Inflammatory macrophage treated with lipopolysaccharide for 4 hours (primary cell): ENCODE results near the gene MICAL2.

Experiments used
- DNase-seq: peaks from one replicate; pipeline ENCODE4 v3.0.0-alpha.2; 2020

Gene MICAL2

DNA sequence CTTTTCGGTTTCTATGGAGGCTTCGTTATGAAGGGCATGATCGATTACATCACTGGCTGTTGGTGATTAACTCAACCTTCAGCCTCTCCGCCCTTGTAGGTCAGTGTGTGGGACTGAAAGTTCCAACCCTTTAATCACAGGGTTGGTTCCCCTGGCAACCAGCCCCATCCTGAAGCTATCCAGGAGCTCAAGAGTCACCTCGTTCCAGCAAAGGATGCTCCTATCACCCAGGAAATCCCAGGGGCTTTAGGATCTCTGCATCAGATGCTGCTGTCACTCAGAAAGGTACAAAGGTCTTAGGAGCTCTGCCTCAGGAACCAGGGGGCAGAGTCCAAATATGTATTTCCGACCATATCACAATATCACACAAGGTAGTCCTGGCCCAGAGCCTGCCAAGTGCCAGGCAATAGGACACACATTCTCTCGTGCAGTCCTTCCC lies 143.5 kb downstream of the MICAL2 start:
- DNase-seq = no peak

DNA sequence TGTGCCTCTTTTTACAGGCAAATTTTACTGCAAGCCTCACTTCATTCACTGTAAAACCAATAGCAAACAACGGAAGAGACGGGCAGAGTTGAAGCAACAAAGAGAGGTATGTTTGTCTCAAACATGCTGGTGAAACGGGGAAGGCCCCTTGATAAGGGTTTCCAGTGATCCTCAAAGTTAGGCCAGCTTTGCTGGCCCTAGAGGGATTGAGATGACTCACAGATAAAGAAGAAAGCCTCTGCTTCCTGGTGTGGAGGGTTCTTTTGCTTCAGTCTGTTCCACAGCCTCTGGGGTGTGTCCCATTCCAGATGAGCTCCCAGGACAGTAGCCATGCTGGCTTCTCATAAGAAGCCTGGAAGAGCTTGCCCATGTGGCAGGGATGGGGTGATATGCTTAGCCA lies 148.1 kb downstream of the MICAL2 start:
- DNase-seq = no peak

- no peak for DNase-seq
Observed at GRCh38 chr11:12259956-12260355, 149.6 kb downstream of the MICAL2 start.

DNA sequence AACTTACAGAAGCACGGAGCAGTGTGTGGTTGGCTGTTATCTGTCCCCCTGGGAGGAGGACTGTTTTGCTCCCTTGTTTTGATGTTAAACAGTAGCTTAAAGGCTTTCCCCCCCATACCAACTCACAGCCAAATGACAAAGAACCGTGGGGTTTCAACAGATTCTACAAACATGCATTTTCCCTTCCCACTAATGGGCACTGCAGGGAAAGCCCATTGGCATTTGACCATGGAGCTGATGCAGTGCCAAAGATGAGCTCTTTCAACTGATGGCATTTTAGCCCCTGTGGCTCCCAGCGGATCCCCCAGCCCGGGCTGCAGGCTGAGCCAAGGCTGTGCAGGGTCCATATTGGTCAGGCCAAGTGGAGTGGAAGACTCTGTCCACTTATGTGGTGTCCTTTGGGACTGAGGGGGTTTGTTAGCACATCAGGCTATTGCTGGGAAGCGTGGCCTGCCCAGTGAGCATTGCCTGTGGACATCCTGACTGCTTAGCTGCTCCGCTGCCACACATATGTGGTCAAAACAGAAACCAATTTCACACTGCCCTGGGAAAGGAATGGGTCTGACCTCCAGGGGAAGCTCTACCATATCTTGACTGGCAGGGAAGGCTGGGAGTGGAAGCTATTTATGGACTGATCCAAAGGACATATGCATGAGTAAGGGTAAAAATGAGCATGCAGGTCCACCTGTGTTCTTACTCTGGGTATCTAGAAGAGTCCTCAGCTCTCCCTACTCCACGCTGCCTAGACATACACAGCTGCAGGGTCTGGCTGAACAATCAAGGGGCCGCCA lies 150.5 kb downstream of the MICAL2 start:
- no peak for DNase-seq

GRCh38 chr11:12261551-12261950 lies 151.2 kb downstream of the MICAL2 start:
- no peak for DNase-seq

DNA sequence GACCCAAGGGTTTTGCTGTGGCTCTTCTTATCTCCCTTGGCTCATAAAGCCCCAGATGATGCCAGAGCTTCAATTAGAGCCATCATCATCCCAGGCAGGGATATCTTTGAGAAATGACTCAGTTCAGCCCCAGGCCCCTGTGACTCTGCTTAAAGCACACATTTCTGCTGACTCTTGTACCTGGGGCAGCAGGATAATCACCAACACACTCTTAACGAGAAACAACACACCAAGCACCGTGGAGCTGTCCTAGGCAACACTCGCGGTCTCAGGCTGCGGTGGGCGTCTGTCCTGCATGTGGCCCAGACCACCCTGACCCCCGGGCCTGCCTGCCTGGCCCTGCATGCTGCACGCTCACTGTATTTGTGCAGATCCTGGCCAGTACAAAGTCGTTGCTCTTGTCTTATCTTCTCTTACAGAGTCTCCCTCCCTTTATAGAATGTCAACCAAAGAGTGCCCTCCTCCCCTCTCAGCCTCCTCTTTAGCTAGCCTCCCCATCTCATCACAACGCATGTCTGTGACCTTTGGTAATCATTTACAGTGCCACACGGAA lies 152.8 kb downstream of the MICAL2 start:
- DNase-seq = no peak

GRCh38 chr11:12264361-12264760 lies 154.0 kb downstream of the MICAL2 start:
- DNase-seq = no peak

DNA sequence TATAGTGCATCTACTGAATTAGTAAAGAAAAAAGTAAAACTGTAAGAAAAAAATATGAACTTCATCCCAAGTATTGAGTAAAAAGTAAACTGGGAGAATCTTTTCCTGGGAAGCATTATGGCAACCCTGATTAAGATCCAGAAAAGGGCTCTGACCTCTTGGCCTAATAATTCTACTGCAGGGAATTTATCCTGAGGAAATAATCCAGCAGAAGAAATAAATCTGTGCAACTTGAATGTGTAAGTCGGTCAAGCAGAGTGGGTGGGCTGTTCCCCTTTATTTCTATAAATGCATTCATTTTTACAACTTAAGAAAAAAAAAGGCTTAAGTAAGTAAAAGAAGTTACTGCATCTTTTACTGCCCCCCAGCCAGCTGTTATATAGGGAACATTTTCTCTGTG lies 155.7 kb downstream of the MICAL2 start:
- no peak for DNase-seq

DNA sequence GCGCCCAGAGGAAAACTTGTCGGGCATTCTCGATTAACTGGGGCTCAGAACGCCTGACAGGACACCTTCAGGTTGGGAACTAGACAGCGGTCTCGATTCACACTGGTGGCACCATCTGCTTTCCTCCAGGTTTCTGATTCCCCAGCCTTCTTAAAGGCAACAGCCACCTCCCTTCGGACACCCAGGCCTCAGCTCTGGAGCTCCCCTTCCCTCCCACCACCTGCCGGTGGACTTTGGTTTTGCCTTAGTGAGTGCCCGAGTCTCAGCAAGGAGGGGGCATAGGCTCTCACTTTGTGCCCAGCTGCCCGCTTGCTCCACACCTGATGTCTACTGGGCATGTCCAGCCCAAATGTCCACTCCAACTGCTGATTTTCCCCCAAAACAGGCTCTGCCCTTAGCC lies 156.6 kb downstream of the MICAL2 start:
- no peak for DNase-seq

GRCh38 chr11:12267921-12268320 lies 157.5 kb downstream of the MICAL2 start:
- DNase-seq = no peak

DNA sequence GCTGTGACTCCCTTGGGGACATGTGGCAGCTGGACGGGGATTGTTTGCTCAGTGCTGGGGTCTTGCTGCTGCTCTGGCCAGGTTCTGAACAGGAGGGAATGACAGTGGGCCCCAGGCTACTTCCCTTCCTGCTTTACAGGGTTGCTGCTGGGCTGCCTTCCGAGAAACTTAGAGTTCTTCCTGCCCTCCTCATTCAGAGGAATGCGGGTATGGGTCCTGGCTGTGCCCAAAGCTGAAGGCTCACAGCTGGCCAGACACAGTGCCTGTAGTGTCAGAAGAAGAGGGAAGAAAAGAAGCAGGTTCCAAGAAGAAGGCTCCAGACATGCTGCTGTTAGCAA lies 158.7 kb downstream of the MICAL2 start:
- no peak for DNase-seq

GRCh38 chr11:12269446-12270214 lies 159.2 kb downstream of the MICAL2 start:
- DNase-seq = no peak

DNA sequence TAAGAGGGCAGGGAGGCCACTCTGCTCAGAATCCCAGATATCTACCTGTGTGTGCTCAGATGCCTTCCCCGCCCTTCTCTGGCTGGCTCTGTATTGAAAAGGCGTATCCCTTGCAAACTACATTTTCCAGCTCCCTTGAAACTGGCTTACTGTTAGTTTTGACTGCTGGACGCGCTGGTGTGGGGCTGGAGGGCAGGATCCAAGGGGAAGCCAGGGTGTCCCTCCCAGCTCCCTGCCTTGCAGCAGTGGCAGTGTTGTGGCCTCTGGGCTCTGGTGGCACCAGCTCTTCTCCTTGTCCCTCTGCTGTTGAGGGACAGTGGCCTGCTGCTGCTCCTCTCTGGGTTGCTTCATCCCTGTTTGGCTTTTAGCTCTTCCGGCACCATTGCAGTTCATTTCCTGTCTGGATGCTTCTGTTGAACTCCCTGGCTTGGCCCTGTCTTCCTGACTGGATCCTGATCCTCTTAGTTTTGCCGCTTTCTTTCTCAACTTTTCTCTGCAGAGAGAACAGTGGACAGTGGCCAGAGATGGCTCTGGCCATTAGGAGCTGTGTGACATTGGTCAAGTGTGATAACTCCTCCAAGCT lies 159.9 kb downstream of the MICAL2 start:
- DNase-seq = no peak

- no peak for DNase-seq
Observed at GRCh38 chr11:12270817-12271216, 160.4 kb downstream of the MICAL2 start.

DNA sequence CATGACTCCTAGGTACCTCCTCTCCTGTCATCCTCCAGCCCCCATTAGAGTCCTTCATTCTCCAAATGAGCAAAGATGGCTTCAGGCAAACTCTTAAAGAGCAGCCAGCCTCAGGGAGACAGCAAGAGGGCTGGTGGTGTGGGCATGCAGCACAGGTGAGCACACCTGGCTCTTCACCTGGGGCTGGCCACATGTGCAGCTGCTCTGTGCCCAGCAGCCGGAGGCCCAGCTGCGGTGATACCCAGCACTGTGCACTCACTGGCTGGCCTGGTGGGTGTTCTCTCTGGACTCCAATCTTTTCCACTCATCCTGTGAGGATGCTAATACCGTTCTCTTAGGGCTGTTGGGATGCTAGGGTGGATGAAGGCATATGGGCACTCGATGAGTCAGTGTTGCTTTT lies 160.9 kb downstream of the MICAL2 start:
- DNase-seq = no peak

GRCh38 chr11:12271826-12272366 lies 161.5 kb downstream of the MICAL2 start:
- DNase-seq = no peak

- no peak for DNase-seq
Observed at GRCh38 chr11:12272821-12273617, 162.6 kb downstream of the MICAL2 start.

- DNase-seq = no peak
Observed at GRCh38 chr11:12273618-12273995, 163.2 kb downstream of the MICAL2 start.

DNA sequence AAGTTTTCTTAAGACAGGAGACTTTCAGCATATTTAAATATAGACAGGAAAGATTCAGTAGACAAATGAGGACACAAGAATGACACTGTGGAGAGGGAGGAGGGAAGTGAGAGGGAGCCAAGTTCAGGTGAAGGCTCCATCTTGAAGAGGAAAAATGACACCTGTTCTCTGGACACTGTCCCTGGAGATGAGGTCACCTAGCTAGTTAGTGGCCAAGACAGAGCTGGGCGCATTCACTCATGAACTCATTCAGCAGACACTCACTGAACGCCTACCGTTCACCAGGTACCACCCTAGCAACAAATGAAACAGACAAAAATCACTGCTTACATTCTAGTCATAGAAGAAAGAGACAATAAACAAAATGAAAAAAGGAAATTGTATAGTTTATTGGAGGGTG lies 163.7 kb downstream of the MICAL2 start:
- DNase-seq = no peak

- DNase-seq = no peak
Observed at GRCh38 chr11:12274558-12275197, 164.3 kb downstream of the MICAL2 start.

DNA sequence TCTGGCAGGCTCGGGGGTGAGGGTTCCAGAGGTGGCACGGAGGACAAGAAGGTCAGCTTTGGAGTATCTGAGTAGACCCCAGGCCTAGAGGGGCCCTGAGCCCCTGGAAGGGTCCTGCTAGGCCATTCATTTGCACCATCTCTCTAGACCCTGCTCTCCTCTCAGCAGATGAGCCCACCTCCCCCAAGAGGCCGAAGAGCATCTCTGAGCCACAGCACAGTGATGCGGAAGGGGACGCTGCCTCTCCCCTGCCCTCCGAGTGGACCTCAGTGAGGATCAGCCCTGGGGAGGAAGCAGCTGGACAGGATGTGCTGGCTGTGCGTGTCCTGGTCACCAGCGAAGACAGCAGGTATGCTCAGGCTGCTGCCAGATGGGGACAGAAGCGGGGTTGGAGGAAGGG lies 165.4 kb downstream of the MICAL2 start:
- DNase-seq = no peak

DNA sequence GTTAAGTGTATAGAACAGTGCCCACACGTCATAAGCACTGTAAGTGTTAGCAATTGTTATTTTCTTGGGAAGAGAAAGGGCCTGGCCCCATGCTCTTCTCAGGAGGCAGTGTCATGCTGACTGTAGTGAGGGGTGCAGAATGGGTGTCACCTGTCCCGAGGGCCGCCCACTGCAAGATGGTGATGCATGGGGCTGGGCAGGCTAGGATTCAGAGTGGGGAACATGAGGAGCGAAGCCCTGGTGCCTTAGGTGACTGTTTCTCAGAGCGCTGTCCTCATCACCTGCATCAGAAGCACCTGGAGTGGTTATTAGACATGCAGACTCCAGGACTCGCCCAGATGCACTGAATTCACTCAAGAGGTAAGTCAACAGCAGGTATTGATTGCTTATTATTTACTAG lies 166.0 kb downstream of the MICAL2 start:
- DNase-seq = no peak
